Measurements from ENCODE around the gene PTK6.
A peak's percentile ranks its signal among the peaks of the same experiment; 100 is the strongest.

The PTK6 gene

DNA sequence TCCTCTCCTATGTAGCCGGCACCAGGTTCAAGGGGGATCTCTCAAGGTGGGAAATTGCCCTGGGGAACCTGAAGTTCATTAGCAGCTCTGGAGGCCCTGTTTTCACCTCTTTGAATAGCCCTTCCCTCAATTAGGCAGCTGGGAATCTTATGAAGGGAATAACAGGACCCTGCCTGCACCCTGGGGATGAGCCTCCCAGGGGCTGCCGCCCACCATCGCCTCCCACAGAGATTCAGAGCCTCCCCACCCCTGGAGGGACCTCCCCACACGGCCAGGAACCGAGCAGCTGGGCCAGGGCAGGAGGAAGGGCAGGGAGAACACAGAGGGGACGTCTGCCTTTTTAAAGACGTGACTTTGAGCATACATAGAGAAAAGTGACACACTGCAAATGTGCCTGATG lies 33.7 kb downstream of the PTK6 start:
- DNase-seq = no peak

DNA sequence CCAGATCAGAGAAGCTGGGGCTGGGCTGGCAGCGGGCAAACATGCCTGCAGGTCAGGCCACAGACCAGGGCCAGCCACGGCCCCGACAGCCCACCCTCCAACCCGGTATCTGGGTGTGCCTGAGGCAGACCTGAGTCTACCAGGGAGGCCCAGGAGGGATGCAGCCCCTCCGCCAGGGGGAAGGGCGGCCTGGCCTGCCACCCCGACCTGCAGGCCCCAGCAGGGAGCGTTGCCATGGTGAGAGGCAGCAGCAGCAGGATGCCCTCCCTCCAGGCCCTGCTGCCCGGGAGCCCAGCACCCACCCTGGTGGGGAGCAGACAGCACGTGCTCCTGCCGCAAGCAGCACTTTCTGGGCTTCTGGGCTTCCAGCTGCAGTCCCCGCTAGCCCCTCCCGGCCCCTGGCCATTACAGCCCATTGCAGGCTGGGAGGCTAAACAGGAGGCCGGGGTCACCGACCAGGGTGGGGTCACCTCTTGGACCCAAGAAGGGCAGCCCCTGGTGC lies 34.5 kb downstream of the PTK6 start:
- no peak for DNase-seq

DNA sequence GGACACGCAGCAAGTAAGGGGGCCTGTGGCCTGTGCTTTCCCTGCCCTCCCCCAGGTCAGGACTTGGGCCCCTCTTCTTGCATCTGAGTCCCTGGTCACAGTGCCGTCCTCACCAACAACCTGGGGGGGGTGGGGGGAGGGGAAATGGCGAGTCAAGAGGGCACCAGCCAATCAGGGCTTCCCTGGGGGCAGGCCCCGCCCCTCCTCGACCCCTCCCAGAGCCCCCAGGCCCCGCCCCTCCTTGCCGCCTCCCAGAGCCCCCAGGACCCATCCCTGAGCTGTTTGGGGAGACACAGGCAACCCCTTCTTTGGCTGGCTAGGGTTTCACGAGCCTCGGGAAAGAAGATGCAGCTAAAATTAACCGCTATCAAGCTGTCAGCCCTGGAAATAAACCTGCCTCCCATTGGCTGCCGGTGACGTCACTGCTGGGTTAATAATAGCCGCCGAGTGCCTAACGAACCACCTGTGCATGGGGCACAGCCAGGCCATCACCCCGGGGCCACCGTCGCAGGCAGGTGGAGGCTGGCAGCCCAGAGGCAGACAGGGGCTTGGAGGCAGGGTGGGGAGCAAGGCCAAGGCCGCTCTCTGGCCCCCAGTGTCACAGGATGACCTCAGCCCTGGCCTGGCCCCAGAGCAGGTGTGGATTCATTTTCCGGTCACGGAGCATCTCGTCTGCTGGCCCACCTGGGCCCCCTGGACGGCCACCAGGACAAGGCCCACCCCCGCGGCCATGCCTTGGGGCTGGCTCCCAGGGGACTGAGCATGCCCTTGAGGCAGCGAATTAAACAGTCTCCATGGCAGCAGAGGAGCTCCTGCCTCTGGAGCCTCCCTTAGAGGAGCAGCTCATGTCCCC lies 35.1 kb downstream of the PTK6 start:
- DNase-seq = peak; percentile 63

DNA sequence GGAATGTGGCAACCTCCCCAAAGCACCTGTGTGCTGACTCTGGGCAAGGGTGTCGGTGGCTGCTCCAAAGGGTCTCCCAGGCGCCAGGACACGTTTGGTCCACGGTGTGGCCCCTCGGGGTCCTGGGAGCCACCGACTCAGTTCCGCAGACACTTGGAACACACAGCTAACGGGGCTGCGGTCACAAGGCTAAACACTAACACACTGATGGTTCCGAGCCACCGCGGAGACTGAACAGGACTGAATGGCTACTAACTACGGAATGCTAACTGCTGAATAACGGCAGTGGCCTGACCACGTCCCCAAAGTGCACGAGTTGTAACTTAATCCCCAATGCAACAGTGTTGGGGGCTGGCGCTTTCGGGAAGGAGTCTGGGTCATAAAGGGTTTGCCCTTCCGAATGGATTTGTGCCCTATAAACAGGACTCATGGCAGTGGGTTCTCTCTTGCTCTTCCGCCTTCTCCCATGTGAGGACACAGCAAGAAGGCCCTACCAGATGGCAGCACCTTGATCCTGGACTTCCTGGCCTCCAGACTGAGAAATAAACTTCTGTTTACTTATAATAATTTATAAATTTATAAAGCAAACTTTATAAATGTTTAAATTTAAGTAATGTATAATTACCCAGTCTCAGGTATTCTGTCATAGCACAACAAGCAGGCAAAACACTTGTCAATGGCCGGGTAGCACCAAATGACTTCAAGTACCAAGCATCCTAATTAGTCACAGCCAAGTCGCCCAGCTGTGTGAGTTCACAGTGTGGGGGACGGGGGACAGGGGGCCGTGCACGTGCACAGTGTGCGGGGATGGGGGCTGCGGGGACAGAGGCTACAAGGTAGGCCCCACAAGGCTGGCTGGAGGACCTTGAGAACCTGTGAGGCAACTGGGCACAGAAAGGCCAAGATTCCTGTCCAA lies 36.0 kb downstream of the PTK6 start:
- no peak for DNase-seq

DNA sequence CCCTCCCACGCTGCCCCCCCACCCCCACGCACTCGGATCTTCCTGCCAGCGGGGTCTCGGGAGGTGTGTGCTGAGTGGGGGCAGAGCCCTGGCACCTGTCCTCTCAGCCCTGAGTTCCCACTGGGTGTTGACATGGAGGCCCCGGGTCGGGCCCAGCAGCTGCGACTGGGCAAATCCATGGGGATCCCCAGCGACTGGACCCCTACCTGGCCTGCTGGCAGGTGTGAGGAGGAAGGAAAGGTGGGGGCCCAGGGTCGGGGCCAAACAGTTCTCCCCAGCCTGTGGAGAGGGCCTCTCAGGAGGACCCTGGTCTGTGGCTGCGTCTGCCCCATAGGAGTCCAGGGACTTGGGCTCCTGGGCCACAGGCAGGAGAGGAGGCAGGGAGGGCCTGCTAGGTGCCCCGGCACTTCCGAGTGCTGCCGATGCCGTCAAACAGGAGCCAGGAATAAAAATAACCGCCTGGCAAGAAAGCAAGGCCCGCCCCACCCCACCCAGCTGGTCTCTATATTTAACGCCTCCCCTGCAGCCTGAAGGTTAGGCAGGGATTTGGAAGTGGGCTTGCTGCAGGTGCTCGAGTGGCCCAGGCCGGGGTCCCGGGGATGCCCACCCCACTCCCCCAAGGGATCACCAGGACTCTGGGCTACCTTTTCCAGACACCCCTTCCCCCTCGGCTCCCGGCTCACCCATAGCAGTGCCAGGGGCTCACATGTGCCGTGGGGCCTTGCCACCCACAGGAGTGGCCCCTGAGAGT lies 36.9 kb downstream of the PTK6 start:
- DNase-seq = no peak

DNA sequence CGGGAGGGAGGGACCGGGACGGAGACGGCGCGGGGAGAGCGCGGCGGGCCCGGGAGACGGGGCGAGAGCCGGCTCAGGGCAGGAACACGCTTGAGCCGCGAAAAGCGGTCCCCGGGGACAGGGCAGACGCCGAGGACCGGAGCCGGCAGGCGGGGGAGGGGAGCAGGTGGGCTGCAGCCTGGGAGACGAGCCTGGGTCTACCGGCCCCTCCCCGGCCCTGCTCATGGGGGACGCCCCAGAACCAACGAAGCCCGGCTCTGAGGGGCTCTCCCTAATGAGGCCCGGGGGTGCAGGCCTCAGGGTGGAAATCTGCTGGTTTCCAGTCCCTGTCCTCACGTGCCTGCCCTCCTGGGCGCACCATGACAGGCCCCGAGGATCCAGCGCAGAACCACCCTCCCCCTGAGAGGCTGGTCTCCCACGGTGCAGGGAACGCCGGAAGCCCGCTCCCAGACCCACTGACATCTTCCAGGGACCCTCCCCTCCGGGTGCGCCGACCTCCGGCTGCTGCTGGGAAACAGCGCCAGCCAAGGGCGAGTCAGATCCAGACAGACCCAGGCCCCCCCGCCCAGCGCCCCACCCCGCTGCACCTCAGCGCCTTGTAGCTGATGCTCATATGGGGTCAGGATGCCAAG lies 37.7 kb downstream of the PTK6 start:
- no peak for DNase-seq

DNA sequence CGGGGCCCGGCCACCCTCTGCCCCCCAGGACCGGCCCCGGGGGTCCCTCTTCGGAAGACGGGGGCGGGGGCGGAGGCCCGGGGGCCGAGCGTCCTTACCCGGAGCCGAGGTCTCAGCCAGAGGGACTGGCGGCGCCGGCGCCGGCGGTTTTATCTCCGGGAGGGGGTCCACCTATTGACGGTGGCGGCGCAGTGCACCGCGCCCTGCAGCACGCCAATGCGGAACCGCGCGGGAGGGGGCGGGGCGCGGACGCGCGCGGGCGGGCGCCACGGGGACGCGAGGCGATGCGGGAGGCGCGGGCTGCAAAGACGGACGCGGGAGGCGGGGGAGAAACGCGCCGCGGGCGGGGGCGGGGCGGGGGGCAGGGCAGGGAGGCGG lies 38.2 kb downstream of the PTK6 start, which contains the start of gene EEF1A2:
TSS of gene EEF1A2 (minus strand) at position 124 of the 378 bp plus-strand sequence. CDS start 1,320 bp downstream, outside the sequence.
- DNase-seq = peak; percentile 39

DNA sequence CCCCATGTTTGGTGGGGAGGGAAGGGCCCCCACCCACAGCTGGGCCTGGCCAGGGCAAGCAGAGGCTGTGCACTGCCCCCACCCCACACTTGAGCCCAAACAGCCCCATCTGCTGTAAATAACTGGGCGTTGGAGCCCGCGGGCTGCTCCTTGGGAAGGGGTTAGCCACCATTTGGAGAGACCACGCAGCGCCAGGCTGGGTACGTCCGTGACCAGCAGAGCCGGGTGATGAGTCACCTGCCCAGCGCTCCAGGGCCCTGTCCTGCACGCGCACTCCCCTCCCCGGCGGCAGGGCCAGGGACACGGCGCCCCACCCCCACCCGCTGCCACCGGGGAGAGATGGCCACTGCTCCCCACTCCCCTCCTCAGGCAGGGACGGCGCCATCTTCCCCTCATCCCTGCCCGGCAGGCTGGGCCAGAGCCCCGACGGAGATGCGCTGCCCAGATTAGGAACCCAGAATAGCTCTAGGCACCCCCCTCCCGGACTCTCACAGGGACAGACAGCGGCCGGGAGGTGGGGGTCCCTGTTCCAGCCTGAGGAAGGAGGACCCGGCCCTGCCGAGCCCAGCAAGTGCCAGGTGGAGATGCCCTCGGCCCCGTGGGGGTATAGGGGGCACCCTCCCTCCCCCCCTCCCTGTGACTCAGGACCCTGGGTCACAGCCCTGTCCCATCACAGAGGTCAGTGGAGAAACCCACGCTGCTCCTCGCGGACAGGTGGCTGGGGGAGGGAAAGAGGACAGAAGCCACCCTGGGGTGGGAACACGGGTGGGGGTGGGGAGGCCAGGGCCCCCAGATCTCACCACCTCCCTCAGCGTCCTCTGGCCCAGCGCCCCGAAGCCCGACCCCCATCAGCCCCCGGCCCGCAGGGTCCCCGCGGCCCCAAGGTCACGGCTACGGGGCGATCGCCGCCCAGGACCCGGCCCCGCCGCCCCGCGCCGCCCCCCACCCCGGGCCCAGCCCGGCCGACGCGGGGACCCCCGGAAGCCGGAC lies 38.9 kb downstream of the PTK6 start:
- DNase-seq = peak; percentile 59

DNA sequence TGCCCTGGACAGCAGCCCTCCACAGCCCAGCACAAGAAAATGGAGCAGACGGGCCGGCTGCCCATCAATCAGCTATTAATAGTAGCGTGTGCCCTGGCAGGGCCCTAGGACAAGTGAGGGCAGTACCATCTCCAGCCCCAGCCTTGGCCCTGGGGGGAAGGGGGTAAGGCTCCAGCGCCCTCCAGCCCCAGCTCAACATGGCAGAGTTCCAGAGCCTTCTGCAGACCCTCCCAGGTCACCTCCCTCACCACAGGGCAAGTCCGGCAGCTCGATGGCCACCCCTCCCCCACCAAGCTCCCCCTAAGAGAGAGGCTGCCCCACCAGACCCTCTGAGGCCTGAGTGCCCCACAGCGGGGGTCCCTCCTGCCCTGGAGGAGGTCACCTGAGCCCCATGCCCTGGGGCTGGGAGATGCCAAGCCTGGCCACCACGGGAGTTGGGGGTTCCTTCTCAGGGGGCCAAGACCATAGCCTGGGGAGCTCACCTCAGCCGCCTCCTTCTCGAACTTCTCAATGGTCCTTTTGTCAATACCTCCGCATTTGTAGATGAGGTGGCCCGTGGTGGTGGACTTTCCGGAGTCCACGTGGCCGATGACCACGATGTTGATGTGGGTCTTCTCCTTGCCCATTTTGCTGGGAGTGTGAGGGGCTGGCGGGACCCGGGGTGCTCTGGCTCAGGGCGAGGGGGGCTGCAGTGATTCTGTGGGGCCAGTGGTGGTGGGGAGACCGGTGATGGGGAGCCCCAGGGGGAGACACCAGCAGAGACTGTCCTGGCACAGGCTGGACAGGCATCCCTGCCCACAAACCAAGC lies 39.8 kb downstream of the PTK6 start:
- no peak for DNase-seq

DNA sequence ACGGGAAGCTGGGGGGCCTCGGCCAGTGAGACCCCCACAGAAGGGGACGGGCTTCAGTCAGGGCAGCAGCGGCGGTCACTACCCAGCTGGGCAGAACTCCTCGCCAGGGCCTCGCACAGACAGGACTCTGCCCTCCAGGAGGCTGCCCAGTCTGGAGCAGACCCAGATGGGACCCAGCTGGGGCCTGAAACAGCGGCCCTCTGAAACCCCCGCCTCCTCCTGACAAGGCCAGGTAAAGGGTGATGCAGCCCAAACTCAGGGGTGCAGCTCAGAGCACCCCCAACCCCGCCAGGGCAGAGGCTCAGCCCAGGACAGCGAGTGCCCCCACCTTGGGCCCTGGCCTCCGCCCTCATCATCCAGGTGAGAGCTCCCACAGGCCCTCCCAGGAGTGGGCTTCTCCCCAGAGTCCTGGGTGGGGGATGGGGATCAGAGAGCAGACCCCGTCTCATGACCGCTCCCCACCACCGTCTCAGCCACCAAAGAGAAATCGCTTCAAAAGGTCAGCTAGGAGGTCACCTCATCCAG lies 40.5 kb downstream of the PTK6 start:
- no peak for DNase-seq

DNA sequence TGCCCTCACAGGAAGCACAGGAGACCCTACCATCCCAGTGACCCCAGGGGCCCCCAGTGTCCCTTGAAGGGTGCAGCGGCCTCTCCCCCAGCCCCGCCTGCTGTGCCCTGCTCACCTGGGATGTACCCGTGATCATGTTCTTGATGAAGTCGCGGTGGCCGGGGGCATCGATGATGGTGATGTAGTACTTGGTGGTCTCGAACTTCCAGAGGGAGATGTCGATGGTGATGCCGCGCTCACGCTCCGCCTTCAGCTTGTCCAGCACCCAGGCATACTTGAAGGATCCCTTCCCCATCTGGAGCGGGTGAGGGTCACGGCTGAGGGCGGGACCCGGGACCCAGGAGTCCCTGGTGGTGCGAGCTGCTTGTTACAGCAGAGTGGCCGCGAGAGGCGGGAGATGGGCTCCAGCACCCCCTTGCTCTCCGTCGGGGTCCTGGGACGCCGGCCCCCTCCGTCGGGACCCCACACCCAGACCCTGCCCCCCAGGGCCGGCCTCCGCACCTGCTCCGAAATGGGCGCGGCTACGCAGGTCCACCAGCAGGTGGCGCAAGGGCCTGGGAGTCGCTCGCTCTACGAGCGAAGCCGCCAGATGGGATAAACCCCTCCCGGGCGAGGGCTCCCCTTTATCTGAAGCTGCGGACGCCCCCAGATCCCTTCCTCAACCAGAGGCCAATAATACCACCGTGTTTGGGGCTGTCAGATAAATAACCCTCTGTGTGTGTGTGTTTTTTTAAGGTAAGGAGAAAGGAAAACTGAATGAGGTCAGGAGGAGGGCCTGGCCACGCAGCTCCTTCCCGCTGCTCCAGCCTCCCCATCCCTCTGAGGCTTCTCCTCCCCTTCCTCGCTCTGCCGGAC lies 41.2 kb downstream of the PTK6 start:
- peak; percentile 72 for DNase-seq

DNA sequence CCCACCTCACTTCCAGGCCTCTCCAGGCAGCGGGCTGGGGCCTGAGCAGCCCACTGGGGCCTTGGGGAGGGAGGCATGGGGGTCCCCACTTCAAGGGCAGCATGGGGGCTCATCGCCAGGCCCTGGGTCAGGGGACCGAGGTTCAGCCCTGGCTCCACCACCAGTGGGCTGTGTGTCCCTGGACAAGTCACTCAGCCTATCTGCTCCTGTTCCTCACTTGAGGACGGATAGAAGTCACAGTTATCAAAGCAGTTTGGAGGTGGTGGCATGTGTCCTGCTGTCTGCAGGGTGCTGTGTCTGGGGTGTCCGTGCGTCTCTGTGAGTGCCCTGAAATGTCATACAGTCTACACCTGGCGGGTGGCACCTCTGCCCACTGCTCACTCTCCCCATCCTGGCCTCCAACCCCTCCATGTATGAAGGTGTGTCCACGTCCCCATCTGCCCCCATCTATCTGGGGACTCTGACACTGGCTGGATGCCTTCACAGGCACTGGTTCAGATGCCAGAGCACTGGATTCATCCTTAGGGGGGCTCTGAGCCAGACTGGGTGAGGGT lies 41.9 kb downstream of the PTK6 start:
- DNase-seq = no peak

DNA sequence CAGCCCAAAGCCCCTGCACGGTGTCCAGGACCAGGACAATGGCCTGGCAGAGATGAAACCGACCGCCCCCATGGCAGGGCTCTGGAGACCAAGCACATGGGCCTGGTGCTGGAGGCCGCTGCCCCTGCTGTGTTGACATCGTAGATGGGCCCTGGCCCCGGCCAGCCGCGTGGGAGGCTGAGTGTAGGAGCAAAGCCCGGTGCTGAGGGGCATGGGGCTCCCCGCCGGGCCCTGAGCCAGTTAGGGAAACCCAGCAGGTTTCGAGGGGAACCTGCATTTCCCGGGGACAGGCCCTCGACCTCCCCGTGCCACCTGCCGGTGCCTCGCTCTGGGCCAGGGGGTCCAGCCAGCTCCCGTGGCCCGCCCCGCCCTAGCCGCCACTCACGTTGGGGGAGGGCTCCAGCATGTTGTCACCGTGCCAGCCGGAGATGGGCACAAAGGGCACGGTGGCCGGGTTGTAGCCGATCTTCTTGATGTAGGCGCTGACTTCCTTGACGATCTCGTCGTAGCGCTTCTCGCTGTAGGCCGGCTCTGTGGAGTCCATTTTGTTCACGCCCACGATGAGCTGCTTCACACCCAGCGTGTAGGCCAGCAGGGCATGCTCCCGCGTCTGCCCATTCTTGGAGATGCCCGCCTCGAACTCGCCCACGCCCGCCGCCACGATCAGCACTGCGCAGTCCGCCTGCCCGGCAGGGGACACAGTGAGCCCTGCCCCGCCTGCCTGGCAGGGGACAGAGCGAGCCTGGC lies 42.6 kb downstream of the PTK6 start:
- no peak for DNase-seq

DNA sequence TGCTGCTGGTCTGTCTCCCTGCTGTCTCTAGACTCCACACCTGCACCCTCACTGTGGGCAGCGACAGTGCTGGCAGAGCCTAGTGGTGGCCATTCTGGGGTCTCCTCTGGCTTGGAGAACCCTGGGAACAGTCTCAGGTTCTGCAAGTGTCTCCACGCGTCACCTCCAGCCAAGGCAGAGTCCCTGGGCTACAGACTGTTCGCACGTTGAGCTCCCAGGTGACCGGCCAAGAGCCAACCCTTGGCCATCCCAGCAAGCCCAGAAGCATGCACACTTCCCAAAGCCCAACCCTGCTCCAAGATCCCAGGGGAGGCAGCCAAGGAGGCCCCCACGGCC lies 43.1 kb downstream of the PTK6 start:
- DNase-seq = no peak

DNA sequence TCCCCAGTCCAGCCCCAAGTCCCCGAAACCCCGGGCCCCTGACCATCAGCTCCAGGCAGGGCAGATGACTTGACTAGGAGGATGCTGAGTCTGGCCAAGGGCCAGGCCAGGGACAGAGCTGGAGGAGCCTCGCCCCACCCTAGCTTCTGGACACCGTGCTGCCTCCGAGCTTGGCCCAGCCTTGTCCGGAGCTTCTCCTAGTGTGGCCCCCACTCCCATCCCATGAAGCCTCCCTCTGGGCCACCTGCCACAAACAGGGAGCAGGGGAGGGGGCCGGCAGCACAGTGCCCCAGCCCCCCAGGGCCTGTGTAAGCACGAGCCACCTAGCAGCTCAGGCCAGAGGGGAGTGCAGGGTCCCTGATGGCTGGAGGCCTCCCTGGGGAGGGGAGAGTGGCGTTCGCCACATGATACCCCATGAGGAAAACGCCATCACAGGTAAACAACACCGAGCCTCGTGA lies 43.6 kb downstream of the PTK6 start:
- no peak for DNase-seq

DNA sequence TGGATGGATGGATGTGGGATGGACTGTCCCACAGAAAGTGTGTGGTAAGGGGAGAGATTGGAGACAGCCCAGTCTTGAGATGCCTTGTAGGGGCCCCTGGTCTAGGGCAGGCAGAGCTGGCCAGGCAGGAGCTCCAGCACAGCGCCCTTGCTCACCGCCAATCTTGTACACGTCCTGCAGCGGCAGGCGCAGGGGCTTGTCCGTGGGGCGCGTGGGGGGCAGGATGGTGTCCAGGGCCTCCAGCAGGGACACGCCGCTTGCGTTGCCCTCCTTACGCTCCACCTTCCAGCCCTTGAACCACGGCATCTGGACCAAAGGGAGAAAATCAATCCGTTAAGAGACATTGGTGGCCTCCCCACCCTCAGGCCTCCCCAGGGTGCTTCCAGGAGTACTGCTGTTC lies 44.2 kb downstream of the PTK6 start:
- DNase-seq = no peak

DNA sequence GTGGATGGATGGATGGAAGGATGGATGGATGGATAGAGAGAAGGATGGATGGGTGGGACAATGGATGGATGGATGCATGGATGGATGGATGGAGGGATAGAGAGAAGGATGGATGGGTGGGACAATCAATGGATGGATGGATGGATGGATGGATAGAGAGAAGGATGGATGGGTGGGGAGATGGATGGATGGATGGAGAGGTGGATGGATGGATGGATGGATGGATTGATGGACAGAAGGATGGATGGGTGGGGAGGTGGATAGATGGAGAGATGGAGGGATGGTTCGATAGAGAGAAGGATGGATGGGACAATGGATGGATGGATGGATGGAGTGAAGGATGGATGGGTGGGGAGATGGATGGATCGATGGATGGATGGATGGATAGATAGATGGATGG lies 44.7 kb downstream of the PTK6 start:
- no peak for DNase-seq

Data from DMS53 (cell line).